WERI-Rb-1 (cell line): ENCODE data around the gene MYG1.

ENCODE experiments used
- DNase-seq: peaks from one replicate; pipeline ENCODE4 v3.0.0-alpha.2; 2020
- H3K27ac ChIP-seq: fragments of 250-450 bp; sonication (Bioruptor Pico); 2 replicates; pipeline ENCODE4 v1.5.1; 2020; ENCODE audit warnings: mild to moderate bottlenecking, moderate library complexity
- H3K27me3 ChIP-seq: fragments of 250-450 bp; sonication (Bioruptor Pico); 2 replicates; pipeline ENCODE4 v1.5.1; 2021; ENCODE audit warnings: mild to moderate bottlenecking, low read depth, moderate library complexity; ENCODE audit not compliant: insufficient read depth, severe bottlenecking
- H3K36me3 ChIP-seq: fragments of 250-450 bp; sonication (Bioruptor Pico); 2 replicates; pipeline ENCODE4 v1.5.1; 2020; ENCODE audit warnings: mild to moderate bottlenecking, moderate library complexity
- H3K4me3 ChIP-seq: 2 replicates; pipeline ENCODE4 v1.5.1; 2011; ENCODE audit warnings: low read depth, mild to moderate bottlenecking, control low read depth, low read length
- H3K9me3 ChIP-seq: fragments of 250-450 bp; sonication (Bioruptor Pico); 2 replicates; pipeline ENCODE4 v1.5.1; 2021; ENCODE audit warnings: mild to moderate bottlenecking, moderate library complexity; ENCODE audit not compliant: severe bottlenecking
- TF ChIP-seq, protein P1 (sequence below): IDR thresholded peaks from 2 replicates; pipeline ENCODE4 v1.5.1; 2011; ENCODE audit warnings: low read depth, mild to moderate bottlenecking, control low read depth, inconsistent platforms, low read length

The MYG1 gene

DNA sequence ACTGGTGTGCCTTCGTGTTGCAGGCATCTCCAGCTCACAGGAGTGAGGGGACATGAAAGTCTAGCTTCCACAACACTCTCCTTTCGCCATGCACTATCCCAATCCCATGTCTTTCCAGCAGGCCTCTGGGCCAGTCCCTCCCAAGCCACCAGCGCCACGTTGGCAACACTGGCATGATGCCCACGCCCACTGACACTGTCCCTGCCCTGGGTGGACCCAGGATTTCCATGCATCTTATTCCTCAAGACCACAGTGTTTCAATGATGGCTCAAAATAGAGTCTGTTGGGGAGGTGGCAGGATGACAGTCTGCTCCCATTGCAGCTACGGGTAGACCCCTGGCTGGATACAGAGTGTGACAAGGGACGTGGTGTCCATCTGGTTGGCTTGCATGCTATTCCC is 34.4 kb downstream of the MYG1 start:
- no peak for DNase-seq
- Histone ChIP-seq H3K9me3 (no peaks in the 10 kb centered on the region), H3K36me3 (no peaks in the 10 kb centered on the region), H3K4me3 (no peak overlapping the region), H3K27ac (no peak overlapping the region), H3K27me3 (no peaks in the 10 kb centered on the region)
- TF ChIP-seq, protein P1, sequence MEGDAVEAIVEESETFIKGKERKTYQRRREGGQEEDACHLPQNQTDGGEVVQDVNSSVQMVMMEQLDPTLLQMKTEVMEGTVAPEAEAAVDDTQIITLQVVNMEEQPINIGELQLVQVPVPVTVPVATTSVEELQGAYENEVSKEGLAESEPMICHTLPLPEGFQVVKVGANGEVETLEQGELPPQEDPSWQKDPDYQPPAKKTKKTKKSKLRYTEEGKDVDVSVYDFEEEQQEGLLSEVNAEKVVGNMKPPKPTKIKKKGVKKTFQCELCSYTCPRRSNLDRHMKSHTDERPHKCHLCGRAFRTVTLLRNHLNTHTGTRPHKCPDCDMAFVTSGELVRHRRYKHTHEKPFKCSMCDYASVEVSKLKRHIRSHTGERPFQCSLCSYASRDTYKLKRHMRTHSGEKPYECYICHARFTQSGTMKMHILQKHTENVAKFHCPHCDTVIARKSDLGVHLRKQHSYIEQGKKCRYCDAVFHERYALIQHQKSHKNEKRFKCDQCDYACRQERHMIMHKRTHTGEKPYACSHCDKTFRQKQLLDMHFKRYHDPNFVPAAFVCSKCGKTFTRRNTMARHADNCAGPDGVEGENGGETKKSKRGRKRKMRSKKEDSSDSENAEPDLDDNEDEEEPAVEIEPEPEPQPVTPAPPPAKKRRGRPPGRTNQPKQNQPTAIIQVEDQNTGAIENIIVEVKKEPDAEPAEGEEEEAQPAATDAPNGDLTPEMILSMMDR: no peak

DNA sequence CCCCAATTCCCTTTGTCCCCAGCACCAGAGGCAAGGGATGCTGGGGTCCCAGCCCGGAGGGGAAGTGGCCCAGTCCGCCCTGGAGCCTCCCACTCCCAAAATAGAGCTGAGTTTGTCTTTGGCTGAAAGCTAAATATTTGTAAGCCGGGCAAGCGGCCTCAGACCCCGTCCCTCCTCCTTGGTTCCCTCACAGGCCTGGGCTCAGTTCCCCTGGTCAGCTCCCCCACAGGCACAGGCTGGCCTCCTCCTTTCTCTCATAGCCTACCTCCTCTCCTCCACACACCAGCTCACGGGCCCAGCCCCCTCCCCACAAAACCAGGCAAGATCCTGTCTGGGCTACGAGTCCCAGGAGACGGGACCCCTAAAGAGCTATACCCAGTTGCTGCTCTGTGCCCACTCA is 35.3 kb downstream of the MYG1 start:
- TF ChIP-seq, protein P1: no peak
- H3K27me3 ChIP-seq: no peaks in the 10 kb centered on the region
- no peak overlapping the region for H3K27ac ChIP-seq
- no peaks in the 10 kb centered on the region for H3K36me3 ChIP-seq
- no peak overlapping the region for H3K4me3 ChIP-seq
- no peak for DNase-seq
- H3K9me3 ChIP-seq: no peaks in the 10 kb centered on the region

DNA sequence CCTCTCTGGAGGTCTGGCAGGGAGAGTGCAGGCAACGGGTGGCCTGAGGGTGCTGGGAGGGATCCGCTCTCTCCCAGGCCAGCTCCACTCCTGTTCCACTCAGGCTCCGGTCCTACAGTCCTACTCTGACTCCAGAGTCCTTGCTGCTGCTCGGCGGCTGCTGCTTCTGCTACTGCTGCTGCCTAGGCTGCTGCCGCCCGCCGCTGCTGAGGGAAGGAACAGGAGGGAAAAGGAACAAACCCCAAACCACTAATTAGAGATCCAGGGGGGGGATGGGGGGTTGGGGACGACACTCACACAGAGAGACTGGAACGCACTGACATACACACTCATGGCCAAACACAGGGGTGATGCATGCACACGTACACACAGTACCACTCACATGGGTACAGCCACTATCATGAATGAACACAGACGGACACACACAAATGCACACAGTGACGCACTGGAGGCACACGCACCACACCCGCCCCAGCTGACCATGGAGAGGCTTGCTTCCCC is 36.7 kb downstream of the MYG1 start, which contains the start of gene SP7:
SP7 (minus strand) TSS at position 174 of the 501 bp plus-strand sequence. CDS start 708 bp downstream, outside the sequence.
- Histone ChIP-seq H3K27me3 (no peaks in the 10 kb centered on the region), H3K36me3 (no peaks in the 10 kb centered on the region), H3K9me3 (no peaks in the 10 kb centered on the region), H3K27ac (no peak within 1 kb of the TSS), H3K4me3 (no peak within 1 kb of the TSS)
- TF ChIP-seq, protein P1: no peak
- no peak for DNase-seq

DNA sequence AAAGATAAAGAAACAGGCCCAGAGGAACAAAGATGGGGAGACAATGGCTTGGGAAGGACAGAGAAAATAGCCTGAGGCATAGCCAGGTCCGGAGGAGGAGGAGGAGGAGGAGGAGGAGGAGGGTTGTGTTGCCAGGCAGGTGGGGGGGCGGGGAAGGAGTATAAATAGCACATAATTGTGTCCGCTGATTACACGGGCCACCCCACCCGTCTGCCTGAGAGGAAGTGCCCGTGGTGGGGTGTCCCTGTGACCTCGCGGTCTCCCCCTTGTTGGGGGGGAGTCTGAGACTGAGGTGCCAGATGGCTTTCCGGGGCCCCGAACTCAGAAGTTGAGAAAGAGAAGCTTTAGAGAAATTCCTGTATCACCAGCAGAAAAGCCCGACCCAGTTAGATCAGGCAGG is 38.5 kb downstream of the MYG1 start:
- Histone ChIP-seq H3K36me3 (no peaks in the 10 kb centered on the region), H3K9me3 (no peaks in the 10 kb centered on the region), H3K27me3 (no peaks in the 10 kb centered on the region), H3K4me3 (no peak overlapping the region), H3K27ac (no peak overlapping the region)
- TF ChIP-seq, protein P1: no peak
- no peak for DNase-seq

DNA sequence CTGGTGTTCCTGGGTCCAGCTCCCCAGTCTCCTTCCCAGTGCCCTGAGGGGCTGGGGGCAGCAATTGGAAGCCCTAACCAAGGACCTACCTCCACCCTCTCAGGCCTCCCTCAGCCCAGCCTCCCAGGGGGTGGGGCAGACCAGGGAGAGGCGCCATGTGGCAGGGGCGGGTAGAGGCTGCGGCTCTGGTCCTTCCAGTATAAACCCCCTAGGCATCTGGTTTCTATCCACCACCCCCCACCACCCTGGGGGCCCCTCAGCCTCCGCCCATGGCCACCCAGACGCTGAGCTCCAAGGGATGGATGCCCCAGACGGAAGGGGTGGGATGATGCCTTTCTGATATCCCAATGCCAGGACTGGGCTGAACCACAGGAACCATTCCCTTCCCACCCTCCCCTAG is 39.4 kb downstream of the MYG1 start:
- no peak overlapping the region for H3K4me3 ChIP-seq
- H3K27me3 ChIP-seq: no peaks in the 10 kb centered on the region
- H3K36me3 ChIP-seq: no peaks in the 10 kb centered on the region
- H3K9me3 ChIP-seq: no peaks in the 10 kb centered on the region
- no peak overlapping the region for H3K27ac ChIP-seq
- peak; percentile 25 for DNase-seq
- TF ChIP-seq, protein P1: no peak

DNA sequence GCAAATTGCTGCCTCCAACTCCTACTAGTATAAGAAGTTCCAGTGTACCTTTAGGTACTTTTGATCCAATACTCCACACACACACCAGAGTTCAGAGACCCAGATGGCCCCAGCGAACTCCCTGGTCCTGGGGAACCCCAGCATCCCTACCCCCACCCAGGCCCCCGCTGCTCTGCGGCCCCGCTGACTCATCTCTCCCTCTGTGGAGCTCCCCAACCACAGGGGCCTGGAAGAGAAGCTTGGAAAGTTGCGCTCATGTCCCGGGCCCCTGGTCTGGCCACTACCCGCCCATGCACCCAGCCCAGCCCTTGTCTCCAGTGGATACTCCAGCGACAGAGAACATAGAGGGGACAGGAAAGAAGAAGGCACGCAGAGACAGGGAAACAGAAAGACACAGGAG is 40.9 kb downstream of the MYG1 start:
- Histone ChIP-seq H3K9me3 (no peaks in the 10 kb centered on the region), H3K4me3 (no peak overlapping the region), H3K36me3 (no peaks in the 10 kb centered on the region), H3K27me3 (no peaks in the 10 kb centered on the region), H3K27ac (no peak overlapping the region)
- TF ChIP-seq, protein P1: no peak
- DNase-seq: no peak
